ENCODE data around the gene MAP3K21.

Gene MAP3K21

DNA sequence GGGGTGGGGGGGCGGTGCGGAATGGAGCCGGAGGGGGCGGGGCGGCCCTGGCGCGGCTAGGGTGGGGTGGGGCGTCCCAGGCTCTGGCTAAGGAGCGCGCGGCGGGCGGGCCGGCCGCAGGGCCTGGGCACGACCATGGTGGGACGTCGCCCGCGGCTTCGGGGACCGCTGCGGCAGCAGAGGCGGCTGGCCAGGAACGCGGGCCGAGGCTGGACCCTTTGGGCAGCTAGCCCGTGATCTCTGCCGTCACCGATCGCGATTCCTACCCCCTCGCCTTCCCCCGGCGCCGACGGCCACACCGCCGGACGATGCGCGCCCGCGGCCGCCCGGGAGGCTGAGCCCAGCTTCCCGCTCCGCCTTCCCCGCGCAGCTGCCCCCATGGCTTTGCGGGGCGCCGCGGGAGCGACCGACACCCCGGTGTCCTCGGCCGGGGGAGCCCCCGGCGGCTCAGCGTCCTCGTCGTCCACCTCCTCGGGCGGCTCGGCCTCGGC lies at the start of gene MAP3K21:
TSS of gene MAP3K21 (plus strand) at position 74 of the 491 bp plus-strand sequence. CDS start at position 379, 305 bp downstream.
- Mint-ChIP-seq H3K27ac (no peak within 1 kb of the TSS), H3K4me1 (peaks cover 13% of the 10 kb centered on the region), H3K36me3 (ENCODE audit: low read depth) (no peaks in the 10 kb centered on the region), H3K9me3 (no peaks in the 10 kb centered on the region), H3K27me3 (peaks cover 24% of the 10 kb centered on the region), H3K4me3 (peak within 1 kb of the TSS; percentile 70)
- peak; percentile 67 for ATAC-seq
- DNase-seq: no peak

DNA sequence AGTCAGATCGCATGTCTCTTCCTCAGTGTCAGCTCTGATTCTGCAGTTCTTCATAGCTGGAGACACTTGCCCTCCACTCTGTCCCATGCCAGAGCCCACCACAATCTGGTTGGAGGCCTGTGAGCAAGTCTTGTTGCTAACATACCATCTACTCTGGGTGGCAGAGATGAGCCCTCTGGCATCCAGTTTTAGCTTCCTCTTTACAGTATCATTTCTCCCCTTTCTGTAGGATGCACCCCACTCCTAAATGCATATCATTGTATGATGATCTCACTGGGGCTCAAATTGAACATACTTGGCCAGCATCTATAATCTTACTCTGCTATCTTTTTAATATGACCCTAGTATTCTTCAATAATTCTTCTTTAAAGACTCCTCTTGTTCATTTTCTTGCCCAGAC lies 48.9 kb upstream of the MAP3K21 start:
- H3K36me3 Mint-ChIP-seq (ENCODE audit: low read depth): peaks cover 17% of the 10 kb centered on the region
- ATAC-seq (no peak), DNase-seq (no peak)
- no peak overlapping the region for H3K4me3 Mint-ChIP-seq
- no peaks in the 10 kb centered on the region for H3K27me3 Mint-ChIP-seq
- no peak overlapping the region for H3K27ac Mint-ChIP-seq
- H3K4me1 Mint-ChIP-seq: peaks cover 29% of the 10 kb centered on the region
- H3K9me3 Mint-ChIP-seq: no peaks in the 10 kb centered on the region

DNA sequence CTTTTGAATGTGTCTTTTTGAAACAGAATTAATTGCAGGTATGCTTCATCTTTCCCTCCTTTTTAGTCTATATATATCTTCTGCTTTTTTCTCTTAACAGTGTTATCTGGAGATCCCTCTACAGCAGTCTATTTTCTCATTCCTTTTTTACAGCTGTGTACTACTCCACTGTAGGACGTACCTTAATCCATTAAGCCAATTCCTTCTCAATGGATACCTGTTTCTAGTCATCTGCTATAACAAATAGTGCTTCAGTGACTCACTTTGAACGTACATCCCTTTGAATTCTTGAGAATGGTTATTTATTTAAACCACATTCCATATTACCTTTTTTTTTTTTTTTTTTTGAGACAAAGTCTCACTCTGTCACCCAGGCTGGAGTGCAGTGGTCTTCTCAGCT lies 47.6 kb upstream of the MAP3K21 start:
- H3K27ac Mint-ChIP-seq: no peak overlapping the region
- no peaks in the 10 kb centered on the region for H3K9me3 Mint-ChIP-seq
- no peak overlapping the region for H3K4me3 Mint-ChIP-seq
- H3K4me1 Mint-ChIP-seq: peaks cover 42% of the 10 kb centered on the region
- ATAC-seq (no peak), DNase-seq (no peak)
- H3K36me3 Mint-ChIP-seq (ENCODE audit: low read depth): peaks cover 10% of the 10 kb centered on the region
- H3K27me3 Mint-ChIP-seq: no peaks in the 10 kb centered on the region

DNA sequence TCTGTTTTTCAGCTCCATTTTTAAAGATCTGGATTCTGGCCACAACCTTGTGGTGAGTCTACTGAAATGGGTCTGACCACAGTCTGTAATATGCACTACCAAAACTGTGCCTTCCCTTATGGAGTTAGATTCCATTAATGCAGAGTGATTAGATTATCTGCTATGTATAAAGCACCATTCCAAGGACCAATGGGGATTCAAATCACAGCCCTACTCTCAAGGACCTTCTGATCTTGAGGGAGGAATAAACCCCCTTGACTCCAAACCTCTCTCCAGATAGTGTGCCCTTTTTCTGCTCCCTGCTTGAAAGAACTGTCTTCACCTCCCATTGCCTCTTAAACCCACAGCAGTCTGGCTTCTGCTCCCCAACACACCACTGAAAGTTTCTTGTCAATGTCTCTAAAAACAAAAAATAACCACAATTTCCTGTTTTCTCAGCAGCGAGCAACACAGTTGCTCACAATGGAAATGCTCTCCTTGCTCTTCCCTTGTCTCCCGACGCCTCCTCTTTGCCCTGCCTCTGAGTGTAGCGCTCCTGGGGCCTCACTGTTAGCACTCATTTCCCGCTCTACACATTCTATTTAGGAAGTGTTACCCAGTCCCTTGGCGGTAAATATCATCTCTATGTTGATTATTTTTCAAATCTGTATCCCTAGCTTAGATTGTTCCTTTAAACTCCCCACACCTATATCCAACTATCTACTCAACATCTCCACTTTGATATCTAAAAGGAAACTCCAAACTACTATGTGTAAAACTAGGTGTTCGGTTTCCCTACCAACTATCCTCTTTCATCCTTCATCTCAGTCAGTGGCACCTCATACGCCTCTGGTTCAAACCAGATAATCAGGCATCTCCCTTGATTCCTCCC lies 45.6 kb upstream of the MAP3K21 start:
- peaks cover 42% of the 10 kb centered on the region for H3K4me1 Mint-ChIP-seq
- DNase-seq (no peak), ATAC-seq (peak; percentile 78)
- H3K4me3 Mint-ChIP-seq: peak overlapping the region; percentile 28
- peak overlapping the region; percentile 60 for H3K27ac Mint-ChIP-seq
- no peaks in the 10 kb centered on the region for H3K27me3 Mint-ChIP-seq
- H3K36me3 Mint-ChIP-seq (ENCODE audit: low read depth): peaks cover 10% of the 10 kb centered on the region
- H3K9me3 Mint-ChIP-seq: no peaks in the 10 kb centered on the region

DNA sequence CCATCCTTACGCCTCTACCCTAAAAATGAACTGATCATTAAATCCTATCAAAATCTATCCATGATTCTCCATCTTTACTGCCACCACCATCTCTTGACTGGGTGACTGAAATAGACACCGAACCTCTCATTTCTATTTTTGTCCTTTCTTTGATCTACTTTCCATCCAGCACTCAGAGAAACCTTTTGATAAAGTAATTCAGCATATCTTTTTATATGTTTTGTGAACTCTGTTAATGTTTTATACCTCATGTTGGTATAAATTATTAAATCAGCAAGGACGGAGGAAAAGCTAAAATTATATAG lies 45.0 kb upstream of the MAP3K21 start:
- H3K27ac Mint-ChIP-seq: peak overlapping the region; percentile 60
- no peak for ATAC-seq
- H3K36me3 Mint-ChIP-seq (ENCODE audit: low read depth): peaks cover 11% of the 10 kb centered on the region
- H3K9me3 Mint-ChIP-seq: no peaks in the 10 kb centered on the region
- DNase-seq: no peak
- H3K27me3 Mint-ChIP-seq: no peaks in the 10 kb centered on the region
- H3K4me3 Mint-ChIP-seq: peak overlapping the region; percentile 28
- H3K4me1 Mint-ChIP-seq: peaks cover 42% of the 10 kb centered on the region

DNA sequence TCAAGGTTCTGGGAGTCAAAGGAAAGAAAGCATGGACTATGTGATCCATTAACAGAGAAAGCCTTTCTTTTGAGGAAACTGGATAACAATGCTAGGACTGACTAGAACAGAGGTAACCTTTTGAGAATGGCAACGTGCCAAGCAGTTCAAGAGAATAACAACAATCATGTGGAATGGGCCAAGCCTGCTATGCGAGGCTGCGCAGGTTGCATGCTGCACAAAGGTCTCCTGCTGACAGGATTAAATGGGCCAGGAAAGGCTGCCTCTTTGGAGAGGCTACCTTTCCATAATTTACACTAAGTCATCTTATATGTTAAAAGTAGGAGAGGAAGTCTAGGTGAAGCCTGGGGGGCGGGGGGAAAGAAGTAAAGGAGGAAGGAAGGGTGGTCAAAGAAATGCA lies 37.8 kb upstream of the MAP3K21 start:
- H3K4me1 Mint-ChIP-seq: peaks cover 21% of the 10 kb centered on the region
- H3K27ac Mint-ChIP-seq: no peak overlapping the region
- H3K4me3 Mint-ChIP-seq: no peak overlapping the region
- no peaks in the 10 kb centered on the region for H3K9me3 Mint-ChIP-seq
- peaks cover 20% of the 10 kb centered on the region for H3K36me3 Mint-ChIP-seq (ENCODE audit: low read depth)
- ATAC-seq (no peak), DNase-seq (no peak)
- no peaks in the 10 kb centered on the region for H3K27me3 Mint-ChIP-seq

DNA sequence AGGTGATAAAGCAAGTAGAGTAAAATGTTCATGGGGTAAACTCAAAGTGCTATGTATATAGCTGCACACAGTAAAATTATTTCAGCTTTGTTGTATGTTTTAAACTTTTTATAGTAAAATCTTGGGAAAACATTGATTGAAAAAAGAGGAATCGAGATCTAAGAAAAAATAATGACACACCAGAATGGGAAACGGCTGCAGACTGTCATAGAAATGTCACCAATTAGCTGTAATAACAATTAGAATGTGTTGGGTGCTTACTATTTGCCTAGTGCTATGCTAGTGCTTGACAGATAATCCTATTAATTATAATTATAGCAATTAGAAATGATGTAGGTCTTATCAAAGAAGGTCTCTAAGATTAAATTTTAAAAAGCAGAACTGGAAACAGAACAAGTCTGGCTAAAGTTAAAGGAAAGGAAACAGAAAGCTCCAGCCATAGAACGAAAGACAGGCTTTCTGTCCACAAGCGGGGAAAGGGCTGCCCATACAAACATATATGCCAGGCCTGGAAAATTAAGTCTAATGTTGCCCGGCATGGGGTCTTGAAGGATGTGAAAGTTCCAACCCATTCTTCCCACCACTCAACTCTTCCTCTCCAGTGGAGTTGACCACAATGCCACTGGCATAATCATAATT lies 37.0 kb upstream of the MAP3K21 start:
- H3K4me3 Mint-ChIP-seq: no peak overlapping the region
- H3K36me3 Mint-ChIP-seq (ENCODE audit: low read depth): peaks cover 20% of the 10 kb centered on the region
- no peaks in the 10 kb centered on the region for H3K27me3 Mint-ChIP-seq
- H3K27ac Mint-ChIP-seq: no peak overlapping the region
- ATAC-seq (no peak), DNase-seq (no peak)
- no peaks in the 10 kb centered on the region for H3K9me3 Mint-ChIP-seq
- H3K4me1 Mint-ChIP-seq: peaks cover 23% of the 10 kb centered on the region

DNA sequence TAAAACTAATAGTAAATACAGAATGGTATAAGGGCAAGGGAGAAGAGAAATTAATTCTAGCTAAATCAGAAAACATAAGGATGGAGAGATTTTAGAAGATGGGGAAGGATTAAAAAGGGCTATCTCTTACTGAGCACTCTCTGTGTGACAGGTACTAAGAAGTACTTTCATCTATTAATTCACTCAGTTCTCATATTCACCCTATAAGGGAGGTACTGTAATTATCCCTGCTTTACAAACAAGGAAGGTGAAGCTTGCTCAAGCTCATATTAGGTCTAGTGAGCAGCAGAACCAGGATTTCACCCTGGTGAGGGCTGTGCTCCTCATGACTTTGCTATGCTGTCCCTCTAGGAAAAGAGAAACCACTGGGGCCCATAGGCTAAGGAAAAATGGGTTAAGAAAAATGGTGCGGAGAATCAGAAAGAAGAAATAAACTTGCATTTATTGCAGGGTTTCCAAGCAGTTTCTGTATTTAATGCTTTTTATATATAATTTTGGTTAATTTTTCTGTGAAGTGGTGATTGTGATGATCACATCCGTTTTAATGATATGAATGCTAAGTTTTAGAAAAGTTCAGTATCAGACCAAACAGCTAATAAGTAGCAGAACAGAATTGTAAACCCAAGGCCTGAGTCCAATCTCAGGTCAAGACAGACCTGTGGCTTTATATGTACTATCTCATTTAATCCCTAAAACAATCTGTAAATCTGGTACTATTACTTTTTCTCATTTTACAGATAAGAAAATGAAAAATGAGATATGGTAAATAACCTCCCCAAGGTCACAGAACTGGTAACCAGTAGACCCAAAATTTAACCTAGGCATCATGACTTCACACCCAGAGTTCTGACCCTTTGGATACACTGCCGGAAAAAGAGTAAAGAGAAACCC lies 33.7 kb upstream of the MAP3K21 start:
- H3K4me1 Mint-ChIP-seq: peaks cover 28% of the 10 kb centered on the region
- H3K27ac Mint-ChIP-seq: peak overlapping the region; percentile 85

DNA sequence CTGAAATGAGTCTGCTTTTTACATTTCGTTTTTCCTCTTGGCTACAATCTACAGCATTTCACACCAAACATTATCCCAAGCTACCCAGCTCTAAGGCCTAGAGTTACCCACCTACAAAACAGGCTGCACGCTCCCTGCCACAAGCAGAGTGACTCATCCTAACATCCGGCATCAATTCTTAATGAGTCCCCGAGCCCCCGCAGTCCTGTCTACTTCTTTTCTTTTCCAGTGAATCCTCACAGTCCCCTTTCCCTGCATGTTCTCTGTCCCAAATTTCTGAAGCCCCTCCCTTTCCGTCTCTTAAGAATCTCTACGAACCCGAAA lies 32.6 kb upstream of the MAP3K21 start:
- Mint-ChIP-seq H3K4me3 (peak overlapping the region; percentile 90), H3K4me1 (peaks cover 28% of the 10 kb centered on the region)

More for the DNA sequence above, 33.7 kb upstream of the MAP3K21 start:
- Mint-ChIP-seq H3K9me3 (no peaks in the 10 kb centered on the region), H3K4me3 (peak overlapping the region; percentile 90), H3K27me3 (no peaks in the 10 kb centered on the region), H3K36me3 (ENCODE audit: low read depth) (peaks cover 2% of the 10 kb centered on the region)
- DNase-seq: no peak
- no peak for ATAC-seq

DNA sequence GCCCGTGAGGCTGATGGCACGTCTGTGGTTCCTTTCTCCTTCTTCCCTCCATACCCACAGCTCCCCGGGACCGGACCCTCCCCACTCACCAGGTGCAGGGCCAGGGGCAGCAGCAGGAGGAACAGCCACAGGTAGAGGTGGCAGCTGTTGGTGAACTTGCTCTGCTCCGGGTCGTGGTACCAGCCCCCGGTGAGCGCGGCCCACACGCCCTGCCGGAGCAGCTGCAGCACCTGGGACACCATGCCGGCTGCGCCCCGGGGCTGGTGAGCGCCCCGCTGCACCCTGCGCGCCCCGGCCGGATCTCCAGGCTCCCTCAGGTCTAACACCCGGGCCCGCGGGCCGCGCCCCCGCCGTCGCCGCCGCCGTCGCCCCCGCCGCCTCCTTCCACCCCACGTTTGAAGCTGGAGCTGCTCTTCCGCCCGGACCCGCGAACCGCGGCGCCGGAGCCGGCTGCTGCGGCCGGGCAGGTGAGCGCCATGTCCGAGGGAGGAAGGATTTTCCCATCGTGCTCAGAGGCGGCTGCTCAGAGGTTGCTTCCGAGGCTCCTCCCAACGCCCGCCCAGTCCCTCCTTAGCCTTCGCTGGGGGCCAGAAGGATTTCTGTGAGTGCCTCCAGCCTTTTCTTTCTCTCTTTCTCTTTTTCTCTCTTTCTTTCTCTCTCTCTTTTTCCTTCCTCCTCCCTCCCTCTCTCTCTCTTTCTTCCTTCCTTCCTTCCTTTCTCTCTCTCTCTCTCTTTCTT lies 32.1 kb upstream of the MAP3K21 start, which contains the start of gene PCNX2:
TSS of gene PCNX2 (minus strand) at position 489 of the 738 bp plus-strand sequence. CDS start at position 242, 247 bp downstream.
- Mint-ChIP-seq H3K27ac (peak within 1 kb of the TSS; percentile 85), H3K9me3 (no peaks in the 10 kb centered on the region), H3K4me3 (peak within 1 kb of the TSS; percentile 90), H3K4me1 (peaks cover 28% of the 10 kb centered on the region), H3K27me3 (no peaks in the 10 kb centered on the region), H3K36me3 (ENCODE audit: low read depth) (no peaks in the 10 kb centered on the region)
- ATAC-seq (peak; percentile 96), DNase-seq (peak; percentile 74)

More for the DNA sequence above, 32.6 kb upstream of the MAP3K21 start:
- DNase-seq (peak; percentile 47), ATAC-seq (peak; percentile 75)
- no peaks in the 10 kb centered on the region for H3K9me3 Mint-ChIP-seq
- no peaks in the 10 kb centered on the region for H3K27me3 Mint-ChIP-seq
- H3K36me3 Mint-ChIP-seq (ENCODE audit: low read depth): no peaks in the 10 kb centered on the region
- H3K27ac Mint-ChIP-seq: peak overlapping the region; percentile 85

DNA sequence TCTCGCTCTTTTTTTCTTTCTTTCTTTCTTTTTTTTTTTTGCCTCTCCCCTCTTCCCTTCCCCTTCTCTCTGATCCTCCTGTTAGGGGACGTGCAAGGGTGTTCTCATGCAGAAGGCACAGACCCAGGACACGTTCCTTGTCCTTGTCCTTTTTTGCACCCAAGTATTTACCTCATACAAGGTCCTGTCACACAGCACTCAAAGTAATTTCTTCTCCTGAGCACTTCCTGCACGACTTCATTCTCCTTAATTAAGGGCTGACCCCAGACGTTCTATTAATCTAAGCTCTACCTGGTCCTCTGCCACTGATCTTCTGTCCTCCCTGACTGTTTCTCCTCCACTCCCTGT lies 31.6 kb upstream of the MAP3K21 start:
- Mint-ChIP-seq H3K27me3 (no peaks in the 10 kb centered on the region), H3K36me3 (ENCODE audit: low read depth) (no peaks in the 10 kb centered on the region), H3K4me1 (peaks cover 28% of the 10 kb centered on the region)

DNA sequence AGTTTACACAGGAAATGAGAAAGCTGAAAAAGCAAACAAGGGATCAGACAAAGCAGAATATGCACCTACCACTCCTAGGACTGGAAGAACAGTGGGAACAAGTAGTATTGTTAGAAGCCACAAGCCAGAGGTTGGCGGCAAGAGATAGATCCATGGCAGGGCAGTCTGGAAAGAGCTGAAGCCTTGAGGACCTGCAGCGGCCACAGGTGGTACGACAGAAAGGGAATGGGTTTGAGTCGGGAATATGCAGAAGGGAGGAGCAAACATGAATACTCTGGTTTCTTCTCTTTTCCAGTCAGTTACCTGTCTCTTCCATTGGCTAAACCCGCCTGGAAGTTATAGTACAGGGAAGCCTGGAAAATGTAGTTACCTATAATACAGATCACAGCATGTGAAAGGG lies 28.1 kb upstream of the MAP3K21 start:
- DNase-seq (no peak), ATAC-seq (no peak)
- Mint-ChIP-seq H3K4me1 (peaks cover 11% of the 10 kb centered on the region), H3K27ac (no peak overlapping the region), H3K4me3 (no peak overlapping the region), H3K36me3 (ENCODE audit: low read depth) (no peaks in the 10 kb centered on the region), H3K27me3 (no peaks in the 10 kb centered on the region), H3K9me3 (no peaks in the 10 kb centered on the region)

More for the DNA sequence above, 31.6 kb upstream of the MAP3K21 start:
- ATAC-seq: no peak
- Mint-ChIP-seq H3K4me3 (peak overlapping the region; percentile 90), H3K27ac (peak overlapping the region; percentile 73), H3K9me3 (no peaks in the 10 kb centered on the region)
- DNase-seq: no peak

DNA sequence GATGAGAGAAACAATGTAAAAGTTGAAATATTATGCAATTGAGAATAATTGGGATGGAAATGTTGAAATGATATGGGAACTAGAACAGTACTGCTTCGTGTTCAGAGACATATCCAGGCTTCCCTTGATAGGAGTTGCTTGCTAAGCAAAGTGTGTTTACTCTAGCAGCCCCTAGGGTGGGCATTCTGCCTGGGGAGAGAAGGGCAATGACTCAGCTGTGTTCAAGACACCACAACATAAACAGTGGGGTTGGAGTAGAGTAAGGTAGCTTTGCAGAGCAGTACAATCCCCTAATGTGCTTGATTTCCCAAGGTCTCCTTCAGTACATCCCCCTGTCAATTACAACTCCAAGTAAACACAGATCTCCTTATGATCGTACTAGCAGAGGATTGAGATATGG lies 27.2 kb upstream of the MAP3K21 start:
- Mint-ChIP-seq H3K4me3 (no peak overlapping the region), H3K4me1 (peaks cover 5% of the 10 kb centered on the region), H3K27ac (no peak overlapping the region), H3K36me3 (ENCODE audit: low read depth) (no peaks in the 10 kb centered on the region), H3K27me3 (no peaks in the 10 kb centered on the region), H3K9me3 (no peaks in the 10 kb centered on the region)
- DNase-seq: no peak
- ATAC-seq: no peak
